Activated T-helper 1 cell treated with anti-CD3 and anti-CD28 coated beads, Interleukin-12 subunit alpha, Interleukin-12 subunit beta, Interleukin-2, Interleukin-4 antibody, amounts not matched to agents 30 ng/mL and 10 ng/mL and 1 ng/mL, durations not matched to agents 14 hours and 24 hours and 36 hours (primary cell): ENCODE data around the gene GP9. TPM values are rescaled to one million over a fixed set of nuclear protein-coding genes. Genes with fewer than 3 reads are reported as not detected.
"Not testable (repeated sequence)": the region's sequence is repeated elsewhere in the genome, so short reads cannot be mapped to it uniquely, and the experiment has no call there.

Source experiments
- DNase-seq: peaks from one replicate; pipeline ENCODE4 v3.0.0; 2021; ENCODE audit warnings: low spot score
- H3K27ac Mint-ChIP-seq: one replicate; pipeline ENCODE4 v1.8.0; 2021; ENCODE audit warnings: mild to moderate bottlenecking, mixed read lengths
- H3K27me3 Mint-ChIP-seq: one replicate; pipeline ENCODE4 v1.8.0; 2022; ENCODE audit warnings: mild to moderate bottlenecking, moderate library complexity, mixed read lengths; ENCODE audit not compliant: insufficient read depth
- H3K36me3 Mint-ChIP-seq: one replicate; pipeline ENCODE4 v1.8.0; 2021; ENCODE audit warnings: low read depth, mixed read lengths
- H3K4me1 Mint-ChIP-seq: one replicate; pipeline ENCODE4 v1.8.0; 2021; ENCODE audit warnings: low read depth, mixed read lengths
- H3K4me3 Mint-ChIP-seq: one replicate; pipeline ENCODE4 v1.8.0; 2021; ENCODE audit warnings: mild to moderate bottlenecking, moderate library complexity, mixed read lengths
- H3K9me3 Mint-ChIP-seq: one replicate; pipeline ENCODE4 v1.8.0; 2021; ENCODE audit warnings: mixed read lengths
- intact Hi-C: fragments of 100-400 bp; cut with micrococcal nuclease; formaldehyde crosslinking; loops from one replicate; pipeline ENCODE4 v1.15.1; 2024
- total RNA-seq: library from RNA; stranded (reverse); gene quantifications from 2 replicates; pipeline ENCODE4 v1.2.3, GENCODE V29; 2022

The GP9 gene
- total RNA-seq, 1 donor from 2014 or later = not detected

- no peak for DNase-seq
These were observed 17.9 kb downstream of the GP9 start for GRCh38 chr3:129078510-129078909.

DNA sequence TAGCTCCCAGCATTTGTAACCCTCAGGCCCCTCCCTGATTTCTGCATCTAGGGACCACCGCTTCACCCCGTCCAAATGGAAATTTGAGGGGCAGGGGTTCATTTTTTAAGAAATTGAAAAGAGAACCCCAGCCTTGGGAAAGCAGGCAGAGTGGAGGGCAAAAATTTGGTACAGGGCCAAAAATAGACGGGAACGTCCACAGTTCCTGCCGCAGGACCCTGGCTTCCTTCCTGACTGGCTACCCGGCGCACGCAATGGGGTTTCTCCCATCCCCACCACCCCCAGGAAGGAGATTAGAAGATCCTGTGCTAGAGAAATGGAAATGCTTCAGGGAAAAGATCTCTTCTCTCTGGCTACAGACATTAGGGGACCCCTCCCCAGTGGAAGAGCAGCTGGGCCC is 20.9 kb downstream of the GP9 start:
- DNase-seq = no peak
- intact Hi-C loops = no loop called here
- H3K4me1 Mint-ChIP-seq = peaks cover 6% of the 10 kb centered on the region
- no peak overlapping the region for H3K27ac Mint-ChIP-seq
- H3K36me3 Mint-ChIP-seq = peaks cover 3% of the 10 kb centered on the region
- H3K9me3 Mint-ChIP-seq = no peaks in the 10 kb centered on the region
- H3K4me3 Mint-ChIP-seq = no peak overlapping the region
- H3K27me3 Mint-ChIP-seq = no peaks in the 10 kb centered on the region

More at GRCh38 chr3:129078510-129078909, 17.9 kb downstream of the GP9 start:
- H3K27me3 Mint-ChIP-seq = no peaks in the 10 kb centered on the region
- H3K36me3 Mint-ChIP-seq = no peaks in the 10 kb centered on the region
- intact Hi-C loops = no loop called here
- H3K4me3 Mint-ChIP-seq = no peak overlapping the region
- no peaks in the 10 kb centered on the region for H3K9me3 Mint-ChIP-seq
- H3K4me1 Mint-ChIP-seq = peaks cover 6% of the 10 kb centered on the region
- H3K27ac Mint-ChIP-seq = no peak overlapping the region

DNA sequence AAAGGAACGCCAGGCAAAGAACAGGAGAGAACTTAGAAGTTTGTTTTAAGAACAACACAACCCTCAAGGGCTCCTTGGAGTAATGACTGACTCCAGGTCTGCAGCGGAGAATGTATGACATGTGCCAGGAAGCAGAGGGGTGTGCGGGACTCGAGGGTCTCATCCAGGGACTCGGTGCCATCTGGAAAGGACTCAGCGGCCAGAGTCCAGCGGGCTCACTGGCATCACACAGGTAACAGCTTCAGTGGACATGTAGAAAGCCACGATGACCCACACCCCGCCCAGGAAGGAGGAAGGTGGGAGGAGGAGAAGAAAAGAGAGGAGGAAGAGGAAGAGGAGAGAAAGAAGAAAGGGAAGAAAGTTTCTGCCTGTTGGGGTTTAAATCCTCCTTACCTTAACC is 21.4 kb downstream of the GP9 start:
- DNase-seq = no peak
- intact Hi-C loops = no loop called here
- Mint-ChIP-seq H3K27ac (no peak overlapping the region), H3K4me3 (no peak overlapping the region), H3K36me3 (peaks cover 3% of the 10 kb centered on the region), H3K4me1 (peaks cover 6% of the 10 kb centered on the region), H3K9me3 (no peaks in the 10 kb centered on the region), H3K27me3 (no peaks in the 10 kb centered on the region)

GRCh38 chr3:129084501-129084900 is 23.9 kb downstream of the GP9 start:
- Mint-ChIP-seq H3K27me3 (no peaks in the 10 kb centered on the region), H3K27ac (no peak overlapping the region), H3K4me1 (peaks cover 6% of the 10 kb centered on the region), H3K36me3 (peaks cover 3% of the 10 kb centered on the region), H3K4me3 (no peak overlapping the region), H3K9me3 (no peaks in the 10 kb centered on the region)
- intact Hi-C loops = no loop called here
- no peak for DNase-seq

DNA sequence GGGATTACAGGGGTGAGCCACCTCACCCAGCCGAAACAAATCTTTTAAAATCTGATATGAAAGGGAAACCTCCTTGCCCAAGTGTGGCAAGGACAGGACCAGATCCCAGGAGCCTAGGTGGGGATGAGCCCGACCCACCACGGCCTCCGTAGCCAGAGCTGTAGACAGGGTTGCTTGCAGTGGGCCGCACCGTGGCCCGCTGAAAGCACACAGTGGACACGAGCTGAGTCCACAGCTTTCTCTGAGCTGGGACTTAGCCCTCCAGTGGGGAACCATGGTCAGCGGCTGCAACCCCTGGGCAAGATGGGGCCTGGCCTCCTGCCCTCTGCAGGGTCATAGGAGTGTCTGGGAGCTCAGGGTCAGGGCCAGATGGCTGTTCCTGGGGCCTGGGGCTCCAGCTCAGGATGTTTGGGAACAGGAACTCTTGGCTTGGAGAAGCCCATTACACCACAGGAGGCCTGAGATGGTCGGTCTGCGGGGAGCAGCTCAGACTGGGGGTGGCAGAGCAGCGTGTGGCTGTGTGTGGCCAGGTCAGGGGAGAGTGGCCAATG is 24.7 kb downstream of the GP9 start:
- no peaks in the 10 kb centered on the region for H3K9me3 Mint-ChIP-seq
- H3K36me3 Mint-ChIP-seq = peaks cover 3% of the 10 kb centered on the region
- H3K4me1 Mint-ChIP-seq = peaks cover 6% of the 10 kb centered on the region
- no peaks in the 10 kb centered on the region for H3K27me3 Mint-ChIP-seq
- no peak overlapping the region for H3K4me3 Mint-ChIP-seq
- intact Hi-C loops = no loop called here
- peak overlapping the region; percentile 71 for H3K27ac Mint-ChIP-seq
- no peak for DNase-seq

DNA sequence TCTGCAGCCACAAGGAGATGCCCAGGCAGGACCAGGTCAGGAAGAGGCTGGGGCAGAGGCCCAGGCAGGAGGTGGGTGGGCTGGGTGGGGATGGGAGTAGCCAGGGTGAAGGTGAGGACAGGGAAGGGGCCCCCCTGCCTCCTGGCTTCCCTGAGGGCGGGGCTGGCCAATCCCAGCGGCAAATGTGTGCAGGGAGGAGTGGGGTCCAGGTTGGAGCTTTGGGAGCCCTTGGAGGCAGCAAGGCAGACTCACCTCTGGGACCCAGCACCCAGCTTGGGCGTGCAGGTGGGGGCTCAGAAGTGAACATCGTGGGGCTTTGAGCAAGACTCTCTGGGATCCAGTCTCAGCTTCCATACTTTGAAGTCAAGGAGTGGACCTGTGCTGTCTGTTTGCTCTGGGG is 25.2 kb downstream of the GP9 start:
- no peak for DNase-seq
- peaks cover 6% of the 10 kb centered on the region for H3K4me1 Mint-ChIP-seq
- H3K36me3 Mint-ChIP-seq = peaks cover 3% of the 10 kb centered on the region
- H3K9me3 Mint-ChIP-seq = no peaks in the 10 kb centered on the region
- H3K4me3 Mint-ChIP-seq = no peak overlapping the region
- intact Hi-C loops = no loop called here
- H3K27me3 Mint-ChIP-seq = no peaks in the 10 kb centered on the region
- H3K27ac Mint-ChIP-seq = no peak overlapping the region

DNA sequence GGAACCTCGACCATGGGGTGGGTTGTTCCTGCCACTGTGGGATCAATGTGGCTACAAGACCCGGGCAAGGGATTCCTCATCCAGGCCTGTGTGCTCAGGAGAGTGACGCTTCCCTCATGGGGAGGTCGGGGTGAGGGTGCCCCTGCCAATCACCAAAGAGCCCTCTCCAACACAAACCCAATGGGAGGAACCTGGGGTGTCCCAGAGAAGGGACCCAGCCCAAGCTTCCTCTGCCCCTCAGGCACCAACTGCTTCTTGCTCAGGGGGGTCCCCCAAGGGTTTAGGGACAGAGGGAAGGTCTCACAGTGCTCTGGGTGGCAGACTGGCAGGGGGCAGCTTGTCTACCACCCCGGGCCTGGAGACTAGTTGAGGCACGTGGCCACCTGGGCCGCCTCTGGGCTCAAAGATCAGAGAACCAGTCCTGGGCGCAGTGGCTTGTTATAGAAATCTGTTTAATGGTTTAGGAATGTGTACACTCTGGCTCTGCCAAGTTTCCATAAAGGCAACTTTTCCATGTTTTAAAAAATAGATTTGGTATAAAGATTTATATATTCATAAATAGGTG is 26.6 kb downstream of the GP9 start:
- peaks cover 3% of the 10 kb centered on the region for H3K36me3 Mint-ChIP-seq
- DNase-seq = no peak
- peaks cover under 1% of the 10 kb centered on the region for H3K4me1 Mint-ChIP-seq
- H3K4me3 Mint-ChIP-seq = no peak overlapping the region
- H3K27ac Mint-ChIP-seq = no peak overlapping the region
- H3K27me3 Mint-ChIP-seq = no peaks in the 10 kb centered on the region
- intact Hi-C loops = no loop called here
- H3K9me3 Mint-ChIP-seq = no peaks in the 10 kb centered on the region

GRCh38 chr3:129087904-129088303 is 27.3 kb downstream of the GP9 start:
- H3K4me1 Mint-ChIP-seq, H3K4me3 Mint-ChIP-seq, DNase-seq, H3K27me3 Mint-ChIP-seq, H3K9me3 Mint-ChIP-seq, intact Hi-C loops, H3K27ac Mint-ChIP-seq, H3K36me3 Mint-ChIP-seq: not testable (repeated sequence)

DNA sequence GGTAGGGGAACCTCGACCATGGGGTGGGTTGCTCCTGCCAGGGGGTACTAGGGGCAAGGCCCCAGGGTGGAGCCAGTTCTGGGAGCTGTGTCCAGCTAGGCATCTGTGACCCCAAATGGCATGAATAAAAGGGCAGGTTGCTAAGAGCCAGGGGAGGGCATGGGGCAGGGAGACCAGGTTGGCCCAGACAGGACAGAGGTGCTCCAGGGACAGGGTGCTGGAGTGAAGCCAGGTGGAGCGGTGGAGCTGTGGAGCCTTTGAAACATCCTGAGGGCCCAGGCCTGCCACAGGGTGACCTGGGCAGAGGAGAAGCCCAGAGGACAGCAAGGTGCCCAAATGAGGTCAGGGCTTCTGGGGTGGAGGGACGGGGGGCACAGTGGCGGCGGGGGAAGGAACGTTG is 27.7 kb downstream of the GP9 start:
- H3K27me3 Mint-ChIP-seq, H3K9me3 Mint-ChIP-seq, H3K4me1 Mint-ChIP-seq, H3K4me3 Mint-ChIP-seq, H3K36me3 Mint-ChIP-seq, intact Hi-C loops, DNase-seq, H3K27ac Mint-ChIP-seq: not testable (repeated sequence)

- H3K4me1 Mint-ChIP-seq = peaks cover 23% of the 10 kb centered on the region
- H3K9me3 Mint-ChIP-seq = no peaks in the 10 kb centered on the region
- peaks cover 16% of the 10 kb centered on the region for H3K36me3 Mint-ChIP-seq
- H3K27ac Mint-ChIP-seq = no peak overlapping the region
- intact Hi-C loops = no loop called here
- no peak for DNase-seq
- no peak overlapping the region for H3K4me3 Mint-ChIP-seq
- no peaks in the 10 kb centered on the region for H3K27me3 Mint-ChIP-seq
These were observed 34.7 kb downstream of the GP9 start for GRCh38 chr3:129095285-129095684.

DNA sequence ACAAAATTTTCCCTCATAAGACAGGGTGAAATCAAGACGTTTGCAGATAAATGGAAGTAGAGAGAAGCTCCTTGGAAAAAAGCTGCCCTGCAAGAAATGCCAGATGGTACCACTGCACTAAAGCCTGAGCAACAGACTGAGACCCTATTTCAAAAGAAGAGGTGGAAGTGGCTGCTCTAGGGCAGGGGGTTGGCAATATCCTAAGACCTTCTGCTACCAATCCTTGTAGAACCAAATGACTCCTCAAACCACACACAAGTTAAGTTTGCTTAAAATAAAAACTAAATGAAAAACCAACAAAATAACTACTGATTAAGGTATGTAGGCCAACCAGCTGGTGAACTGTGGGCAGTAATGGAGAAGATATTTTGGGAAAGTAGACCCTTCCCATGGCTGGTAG is 39.7 kb downstream of the GP9 start:
- intact Hi-C loops = no loop called here
- Mint-ChIP-seq H3K36me3 (peaks cover 24% of the 10 kb centered on the region), H3K4me3 (no peak overlapping the region), H3K27me3 (no peaks in the 10 kb centered on the region), H3K27ac (peak overlapping the region; percentile 19), H3K9me3 (no peaks in the 10 kb centered on the region), H3K4me1 (peaks cover 42% of the 10 kb centered on the region)
- DNase-seq = no peak

- intact Hi-C loops = loop anchor here (2.0 kb wide), 1 partner anchor 17 kb away; no protein-coding TSS in a partner anchor
- Mint-ChIP-seq H3K27ac (peak overlapping the region; percentile 49), H3K9me3 (no peaks in the 10 kb centered on the region), H3K27me3 (no peaks in the 10 kb centered on the region), H3K4me1 (peaks cover 37% of the 10 kb centered on the region), H3K36me3 (peaks cover 20% of the 10 kb centered on the region), H3K4me3 (no peak overlapping the region)
- DNase-seq = no peak
These were observed 41.0 kb downstream of the GP9 start for GRCh38 chr3:129101370-129102138.

- no peaks in the 10 kb centered on the region for H3K9me3 Mint-ChIP-seq
- no peak overlapping the region for H3K4me3 Mint-ChIP-seq
- H3K27ac Mint-ChIP-seq = no peak overlapping the region
- H3K4me1 Mint-ChIP-seq = peaks cover 31% of the 10 kb centered on the region
- H3K27me3 Mint-ChIP-seq = no peaks in the 10 kb centered on the region
- DNase-seq = no peak
- intact Hi-C loops = loop anchor here (2.0 kb wide), 1 partner anchor 16 kb away; no protein-coding TSS in a partner anchor
- H3K36me3 Mint-ChIP-seq = peaks cover 19% of the 10 kb centered on the region
These were observed 42.7 kb downstream of the GP9 start for GRCh38 chr3:129103296-129103695.
